Fibroblast of lung (primary cell): ENCODE data around the gene ANKRD30A. TPM values are rescaled to one million over a fixed set of nuclear protein-coding genes. Genes with fewer than 3 reads are reported as not detected.
"Not testable (repeated sequence)": the region's sequence is repeated elsewhere in the genome, so short reads cannot be mapped to it uniquely, and the experiment has no call there.

Source experiments
- DNase-seq, 2 donors: peaks; one replicate each; pipeline versions ENCODE4 v3.0.0 to v3.0.0-alpha.2; 2010; ENCODE audit warnings: low read depth in 2 of 2
- H2AFZ ChIP-seq: 2 replicates; pipeline ENCODE4 v1.5.1; 2012; ENCODE audit warnings: low read length, control low read depth, inconsistent platforms
- H3K27ac ChIP-seq: 2 replicates; pipeline ENCODE4 v1.5.1; 2011; ENCODE audit warnings: low read length, control low read depth; ENCODE audit not compliant: insufficient read depth
- H3K27me3 ChIP-seq: 2 replicates; pipeline ENCODE4 v1.5.1; 2011; ENCODE audit warnings: mild to moderate bottlenecking, low read length; ENCODE audit not compliant: control insufficient read depth, insufficient read depth
- H3K36me3 ChIP-seq: 2 replicates; pipeline ENCODE4 v1.5.1; 2011; ENCODE audit warnings: low read length; ENCODE audit not compliant: control insufficient read depth, insufficient read depth
- H3K4me1 ChIP-seq: 2 replicates; pipeline ENCODE4 v1.5.1; 2011; ENCODE audit warnings: low read length; ENCODE audit not compliant: control insufficient read depth, insufficient read depth; ENCODE audit errors: extremely low read depth
- H3K4me2 ChIP-seq: 2 replicates; pipeline ENCODE4 v1.5.1; 2011; ENCODE audit warnings: low read length, control low read depth; ENCODE audit not compliant: insufficient read depth; ENCODE audit errors: extremely low read depth
- H3K4me3 ChIP-seq, 4 experiments: fragments of 200-600 bp in 1 of 4; sonication (generic) in 1 of 4; replicated peaks in 1 of 4; 2 replicates each; pipeline ENCODE4 v1.5.1; 2011 to 2016; ENCODE audit warnings: low read length in 4 of 4, low read depth in 3 of 4, mild to moderate bottlenecking in 3 of 4, control low read depth in 2 of 4, inconsistent platforms in 1 of 4, mixed read lengths in 1 of 4; ENCODE audit not compliant: insufficient read depth in 1 of 4; ENCODE audit errors: control extremely low read depth in 1 of 4
- H3K79me2 ChIP-seq: 2 replicates; pipeline ENCODE4 v1.5.1; 2012; ENCODE audit warnings: mild to moderate bottlenecking, low read length, inconsistent platforms; ENCODE audit not compliant: control insufficient read depth, insufficient read depth
- H3K9ac ChIP-seq: 2 replicates; pipeline ENCODE4 v1.5.1; 2011; ENCODE audit warnings: mild to moderate bottlenecking, low read length, control low read depth; ENCODE audit not compliant: insufficient read depth
- H3K9me3 ChIP-seq: 2 replicates; pipeline ENCODE4 v1.5.1; 2012; ENCODE audit warnings: low read depth, low read length; ENCODE audit not compliant: control insufficient read depth, insufficient read depth
- H4K20me1 ChIP-seq: 2 replicates; pipeline ENCODE4 v1.5.1; 2011; ENCODE audit warnings: low read length; ENCODE audit not compliant: control insufficient read depth, insufficient read depth; ENCODE audit errors: extremely low read depth
- EZH2 ChIP-seq: IDR thresholded peaks from 2 replicates; pipeline ENCODE4 v1.5.1; 2012; ENCODE audit warnings: low read length, control low read depth, mild to moderate bottlenecking; ENCODE audit errors: missing control alignments
- polyA plus RNA-seq, 2 donors: library from polyadenylated mRNA; depleted of rRNA in 1 of 2; stranded (reverse) in 1 of 2; unstranded in 1 of 2; fragments of >200 nt; gene quantifications; 2 replicates each; pipeline ENCODE4 v1.2.1, GENCODE V29; 2011 to 2012; ENCODE audit warnings: missing spikeins in 1 of 2
- total RNA-seq: library from RNA; depleted of rRNA; stranded (reverse); fragments of >200 nt; gene quantifications from 2 replicates; pipeline ENCODE4 v1.2.1, GENCODE V29; 2014
- TF ChIP-seq, protein P1 (sequence below), 2 donors: IDR thresholded peaks in 1 of 2; conservative IDR thresholded peaks in 1 of 2; 1 replicate in 1 of 2; 2 replicates in 1 of 2; pipeline ENCODE4 v1.5.1; 2011 to 2012; ENCODE audit warnings: low read length in 2 of 2, control low read depth in 1 of 2, inconsistent platforms in 1 of 2, low read depth in 1 of 2, mild to moderate bottlenecking in 1 of 2

ANKRD30A gene
- total and polyA plus RNA-seq, 2 donors (not counting 1 experiment from before 2014, with no cell fraction given), result not detected

DNA sequence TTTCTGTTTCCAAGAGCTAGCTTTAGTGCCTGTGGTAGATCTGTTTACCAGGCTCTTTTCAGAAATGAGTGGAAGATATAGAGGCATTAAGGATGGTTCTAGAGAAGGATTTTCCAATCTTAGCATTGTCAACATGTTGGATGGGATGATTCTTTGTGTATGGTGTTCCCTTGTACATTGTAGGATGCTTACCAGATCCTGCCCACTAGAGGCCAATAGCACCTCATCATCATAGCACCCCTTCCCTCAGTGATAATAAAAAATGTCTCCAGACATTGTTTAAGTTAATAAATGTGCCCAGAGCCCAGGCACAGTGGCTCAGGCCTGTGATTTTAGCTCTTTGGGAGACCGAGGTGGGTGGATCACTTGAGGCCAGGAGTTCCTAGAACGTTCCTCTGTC is 121.2 kb downstream of the ANKRD30A start:
- Histone ChIP-seq H2AFZ (no peak overlapping the region), H3K9me3 (no peaks in the 10 kb centered on the region), H3K9ac (no peak overlapping the region), H3K36me3 (no peaks in the 10 kb centered on the region), H3K4me3 (no peak overlapping the region), H4K20me1 (no peaks in the 10 kb centered on the region), H3K27me3 (no peaks in the 10 kb centered on the region), H3K4me1 (no peaks in the 10 kb centered on the region), H3K4me2 (no peak overlapping the region), H3K27ac (no peak overlapping the region), H3K79me2 (no peaks in the 10 kb centered on the region)
- TF ChIP-seq, protein P1, sequence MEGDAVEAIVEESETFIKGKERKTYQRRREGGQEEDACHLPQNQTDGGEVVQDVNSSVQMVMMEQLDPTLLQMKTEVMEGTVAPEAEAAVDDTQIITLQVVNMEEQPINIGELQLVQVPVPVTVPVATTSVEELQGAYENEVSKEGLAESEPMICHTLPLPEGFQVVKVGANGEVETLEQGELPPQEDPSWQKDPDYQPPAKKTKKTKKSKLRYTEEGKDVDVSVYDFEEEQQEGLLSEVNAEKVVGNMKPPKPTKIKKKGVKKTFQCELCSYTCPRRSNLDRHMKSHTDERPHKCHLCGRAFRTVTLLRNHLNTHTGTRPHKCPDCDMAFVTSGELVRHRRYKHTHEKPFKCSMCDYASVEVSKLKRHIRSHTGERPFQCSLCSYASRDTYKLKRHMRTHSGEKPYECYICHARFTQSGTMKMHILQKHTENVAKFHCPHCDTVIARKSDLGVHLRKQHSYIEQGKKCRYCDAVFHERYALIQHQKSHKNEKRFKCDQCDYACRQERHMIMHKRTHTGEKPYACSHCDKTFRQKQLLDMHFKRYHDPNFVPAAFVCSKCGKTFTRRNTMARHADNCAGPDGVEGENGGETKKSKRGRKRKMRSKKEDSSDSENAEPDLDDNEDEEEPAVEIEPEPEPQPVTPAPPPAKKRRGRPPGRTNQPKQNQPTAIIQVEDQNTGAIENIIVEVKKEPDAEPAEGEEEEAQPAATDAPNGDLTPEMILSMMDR (conservative IDR thresholded peaks at IDR 0.05 in 1 of 2, IDR thresholded peaks at IDR 0.05 in 1 of 2; ENCODE audit: low read depth in 1 of 2, low read length in 2 of 2), result no peak
- TF ChIP-seq EZH2, result no peak
- no peak for DNase-seq

DNA sequence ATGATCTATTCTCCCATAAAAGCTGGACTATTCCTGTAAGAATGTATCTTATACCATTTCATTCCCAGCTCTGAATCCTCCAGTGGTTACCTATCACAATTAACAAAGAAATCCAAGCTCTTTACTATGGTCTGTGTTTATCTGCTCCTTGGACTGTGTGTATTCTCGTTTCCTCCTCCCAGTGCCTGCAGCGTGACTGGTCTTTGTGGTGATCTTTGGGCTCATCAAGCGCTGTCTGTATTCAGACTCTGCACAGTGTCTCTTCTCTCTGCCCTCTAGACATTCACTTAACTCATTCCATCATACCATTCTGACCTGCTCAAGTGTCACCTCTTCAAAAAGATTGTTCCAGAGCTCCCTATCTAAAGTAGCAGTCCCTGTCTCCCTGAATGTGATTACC is 130.4 kb downstream of the ANKRD30A start:
- not testable (repeated sequence) for H3K9ac ChIP-seq, H3K9me3 ChIP-seq, H3K4me3 ChIP-seq, DNase-seq, H4K20me1 ChIP-seq, H3K27me3 ChIP-seq, H3K4me1 ChIP-seq, H3K27ac ChIP-seq, H2AFZ ChIP-seq, H3K79me2 ChIP-seq, H3K36me3 ChIP-seq, H3K4me2 ChIP-seq

DNA sequence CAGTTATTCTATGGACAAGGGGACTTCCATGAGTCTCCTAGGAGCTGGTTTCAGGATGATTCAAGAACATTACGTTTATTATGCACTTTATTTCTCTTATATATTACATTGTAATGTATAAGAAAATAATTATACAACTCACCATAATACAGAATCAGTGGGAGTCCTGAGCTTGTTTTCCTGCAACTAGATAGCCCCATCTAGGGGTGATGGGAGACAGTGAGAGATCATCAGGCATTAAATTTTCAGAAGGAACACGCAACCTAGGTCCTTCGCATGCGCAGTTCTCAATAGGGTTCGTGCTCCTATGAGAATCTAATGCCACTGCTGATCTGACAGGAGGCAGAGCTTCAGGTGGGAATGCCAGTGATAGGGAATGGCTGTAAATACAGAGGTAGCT is 137.9 kb downstream of the ANKRD30A start:
- H3K4me2 ChIP-seq, result no peak overlapping the region
- TF ChIP-seq, protein P1 (conservative IDR thresholded peaks at IDR 0.05 in 1 of 2, IDR thresholded peaks at IDR 0.05 in 1 of 2; ENCODE audit: low read depth in 1 of 2, low read length in 2 of 2), result no peak
- TF ChIP-seq EZH2, result no peak
- no peak overlapping the region for H3K9ac ChIP-seq
- H3K4me1 ChIP-seq, result no peaks in the 10 kb centered on the region
- H3K9me3 ChIP-seq, result no peaks in the 10 kb centered on the region
- no peaks in the 10 kb centered on the region for H3K27me3 ChIP-seq
- H3K4me3 ChIP-seq, result no peak overlapping the region
- H2AFZ ChIP-seq, result no peak overlapping the region
- no peaks in the 10 kb centered on the region for H4K20me1 ChIP-seq
- H3K27ac ChIP-seq, result no peak overlapping the region
- H3K36me3 ChIP-seq, result no peaks in the 10 kb centered on the region
- no peak for DNase-seq
- no peaks in the 10 kb centered on the region for H3K79me2 ChIP-seq

DNA sequence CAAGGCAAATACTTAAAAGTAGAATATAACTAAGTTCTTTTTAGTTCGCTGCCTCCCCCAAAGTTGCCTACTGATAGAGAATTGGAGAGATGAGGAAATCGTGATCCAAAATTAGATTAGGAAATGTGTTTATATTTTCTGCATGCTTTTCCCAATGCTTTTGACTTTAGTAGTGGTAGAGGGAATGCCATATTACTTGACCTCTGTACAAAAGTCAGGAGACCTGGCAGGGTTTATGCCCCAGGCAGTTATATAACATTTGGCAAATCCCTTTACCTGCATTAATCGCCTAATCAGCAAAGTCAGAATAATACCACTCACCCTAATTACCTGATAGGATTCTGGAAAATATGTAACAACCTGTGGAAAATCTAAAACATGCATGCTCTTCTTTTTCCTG is 142.9 kb downstream of the ANKRD30A start:
- H3K27ac ChIP-seq, result no peak overlapping the region
- no peaks in the 10 kb centered on the region for H3K27me3 ChIP-seq
- H4K20me1 ChIP-seq, result no peaks in the 10 kb centered on the region
- TF ChIP-seq EZH2, result no peak
- TF ChIP-seq, protein P1 (conservative IDR thresholded peaks at IDR 0.05 in 1 of 2, IDR thresholded peaks at IDR 0.05 in 1 of 2; ENCODE audit: low read depth in 1 of 2, low read length in 2 of 2), result no peak
- no peaks in the 10 kb centered on the region for H3K4me1 ChIP-seq
- no peak overlapping the region for H3K9ac ChIP-seq
- H2AFZ ChIP-seq, result no peak overlapping the region
- H3K79me2 ChIP-seq, result no peaks in the 10 kb centered on the region
- H3K4me2 ChIP-seq, result no peak overlapping the region
- no peaks in the 10 kb centered on the region for H3K9me3 ChIP-seq
- DNase-seq, result no peak
- no peaks in the 10 kb centered on the region for H3K36me3 ChIP-seq
- H3K4me3 ChIP-seq, result no peak overlapping the region
